Measurements from ENCODE around the gene WTIP.

- TF ChIP-seq, protein P1, sequence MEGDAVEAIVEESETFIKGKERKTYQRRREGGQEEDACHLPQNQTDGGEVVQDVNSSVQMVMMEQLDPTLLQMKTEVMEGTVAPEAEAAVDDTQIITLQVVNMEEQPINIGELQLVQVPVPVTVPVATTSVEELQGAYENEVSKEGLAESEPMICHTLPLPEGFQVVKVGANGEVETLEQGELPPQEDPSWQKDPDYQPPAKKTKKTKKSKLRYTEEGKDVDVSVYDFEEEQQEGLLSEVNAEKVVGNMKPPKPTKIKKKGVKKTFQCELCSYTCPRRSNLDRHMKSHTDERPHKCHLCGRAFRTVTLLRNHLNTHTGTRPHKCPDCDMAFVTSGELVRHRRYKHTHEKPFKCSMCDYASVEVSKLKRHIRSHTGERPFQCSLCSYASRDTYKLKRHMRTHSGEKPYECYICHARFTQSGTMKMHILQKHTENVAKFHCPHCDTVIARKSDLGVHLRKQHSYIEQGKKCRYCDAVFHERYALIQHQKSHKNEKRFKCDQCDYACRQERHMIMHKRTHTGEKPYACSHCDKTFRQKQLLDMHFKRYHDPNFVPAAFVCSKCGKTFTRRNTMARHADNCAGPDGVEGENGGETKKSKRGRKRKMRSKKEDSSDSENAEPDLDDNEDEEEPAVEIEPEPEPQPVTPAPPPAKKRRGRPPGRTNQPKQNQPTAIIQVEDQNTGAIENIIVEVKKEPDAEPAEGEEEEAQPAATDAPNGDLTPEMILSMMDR (IDR thresholded peaks at IDR 0.05 in 8 of 11, conservative IDR thresholded peaks at IDR 0.05 in 3 of 11): peak; percentile 90 to 98 (median 96)
- TF ChIP-seq POLR2A (IDR thresholded peaks at IDR 0.05): no peak
- peak; percentile 51 to 81 (median 68) for TF ChIP-seq POLR2AphosphoS5 (IDR thresholded peaks at IDR 0.05)
Observed at GRCh38 chr19:34501339-34502320, 20.1 kb downstream of the WTIP start.

Data from spleen (tissue), 7 donors.